ENCODE data around the gene KRT85.
"Not testable (repeated sequence)": the region's sequence is repeated elsewhere in the genome, so short reads cannot be mapped to it uniquely, and the experiment has no call there.

KRT85 gene

GRCh38 chr12:52347551-52348510 is 19.4 kb downstream of the KRT85 start:
- no peak for TF ChIP-seq EZH2phosphoT487 (IDR thresholded peaks at IDR 0.05; ENCODE audit: borderline replicate concordance)
- no peak for TF ChIP-seq CTCF (conservative IDR thresholded peaks at IDR 0.05; ENCODE audit: low read length)
- Histone ChIP-seq H3K9ac (ENCODE audit: low read depth, low read length, poor library complexity, severe bottlenecking) (no peak overlapping the region), H3K9me2 (replicated peaks; ENCODE audit: low read depth, low read length) (no peaks in the 10 kb centered on the region), H4K20me1 (ENCODE audit: insufficient read depth, low read length, poor library complexity, severe bottlenecking) (no peaks in the 10 kb centered on the region), H3K4me1 (ENCODE audit: insufficient read depth, low read length, poor library complexity, severe bottlenecking) (peaks cover 45% of the 10 kb centered on the region), H3F3A (ENCODE audit: low read depth) (no peaks in the 10 kb centered on the region), H3K36me3 (ENCODE audit: insufficient read depth, low read length) (no peaks in the 10 kb centered on the region), H3K9me3 (ENCODE audit: insufficient read depth, low read depth, low read length) (no peaks in the 10 kb centered on the region), H3K4me3 (ENCODE audit: low read length, poor library complexity, severe bottlenecking) (no peak overlapping the region), H2AFZ (ENCODE audit: low read length) (no peak overlapping the region), H3K4me2 (ENCODE audit: low read depth, low read length, poor library complexity, severe bottlenecking) (no peak overlapping the region), H3K79me2 (ENCODE audit: insufficient read depth, low read length) (no peaks in the 10 kb centered on the region), H3K27me3 (ENCODE audit: insufficient read depth, low read length, poor library complexity, severe bottlenecking) (no peaks in the 10 kb centered on the region)

- no peaks in the 10 kb centered on the region for H3K9me2 ChIP-seq (replicated peaks; ENCODE audit: low read depth, low read length)
- no peaks in the 10 kb centered on the region for H4K20me1 ChIP-seq (ENCODE audit: insufficient read depth, low read length, poor library complexity, severe bottlenecking)
- no peaks in the 10 kb centered on the region for H3F3A ChIP-seq (ENCODE audit: low read depth)
- no peaks in the 10 kb centered on the region for H3K27me3 ChIP-seq (ENCODE audit: insufficient read depth, low read length, poor library complexity, severe bottlenecking)
- no peak overlapping the region for H3K4me3 ChIP-seq (ENCODE audit: low read length, poor library complexity, severe bottlenecking)
- H3K79me2 ChIP-seq (ENCODE audit: insufficient read depth, low read length): no peaks in the 10 kb centered on the region
- H3K36me3 ChIP-seq (ENCODE audit: insufficient read depth, low read length): no peaks in the 10 kb centered on the region
- no peak overlapping the region for H3K9ac ChIP-seq (ENCODE audit: low read depth, low read length, poor library complexity, severe bottlenecking)
- H2AFZ ChIP-seq (ENCODE audit: low read length): no peak overlapping the region
- H3K4me2 ChIP-seq (ENCODE audit: low read depth, low read length, poor library complexity, severe bottlenecking): no peak overlapping the region
- no peaks in the 10 kb centered on the region for H3K9me3 ChIP-seq (ENCODE audit: insufficient read depth, low read depth, low read length)
- peaks cover 37% of the 10 kb centered on the region for H3K4me1 ChIP-seq (ENCODE audit: insufficient read depth, low read length, poor library complexity, severe bottlenecking)
- no peak for TF ChIP-seq EZH2phosphoT487 (IDR thresholded peaks at IDR 0.05; ENCODE audit: borderline replicate concordance)
- TF ChIP-seq CTCF (conservative IDR thresholded peaks at IDR 0.05; ENCODE audit: low read length): no peak
Observed at GRCh38 chr12:52347016-52347415, 20.3 kb downstream of the KRT85 start.

GRCh38 chr12:52346593-52346992 is 20.7 kb downstream of the KRT85 start:
- Histone ChIP-seq H3F3A (ENCODE audit: low read depth) (no peaks in the 10 kb centered on the region), H3K4me2 (ENCODE audit: low read depth, low read length, poor library complexity, severe bottlenecking) (no peak overlapping the region), H2AFZ (ENCODE audit: low read length) (no peak overlapping the region), H3K79me2 (ENCODE audit: insufficient read depth, low read length) (no peaks in the 10 kb centered on the region), H3K9ac (ENCODE audit: low read depth, low read length, poor library complexity, severe bottlenecking) (no peak overlapping the region), H3K27me3 (ENCODE audit: insufficient read depth, low read length, poor library complexity, severe bottlenecking) (no peaks in the 10 kb centered on the region), H3K4me1 (ENCODE audit: insufficient read depth, low read length, poor library complexity, severe bottlenecking) (peaks cover 33% of the 10 kb centered on the region), H3K4me3 (ENCODE audit: low read length, poor library complexity, severe bottlenecking) (no peak overlapping the region), H4K20me1 (ENCODE audit: insufficient read depth, low read length, poor library complexity, severe bottlenecking) (no peaks in the 10 kb centered on the region), H3K36me3 (ENCODE audit: insufficient read depth, low read length) (no peaks in the 10 kb centered on the region), H3K9me3 (ENCODE audit: insufficient read depth, low read depth, low read length) (no peaks in the 10 kb centered on the region), H3K9me2 (replicated peaks; ENCODE audit: low read depth, low read length) (no peaks in the 10 kb centered on the region)
- TF ChIP-seq CTCF (conservative IDR thresholded peaks at IDR 0.05; ENCODE audit: low read length): no peak
- no peak for TF ChIP-seq EZH2phosphoT487 (IDR thresholded peaks at IDR 0.05; ENCODE audit: borderline replicate concordance)

- H3K27me3 ChIP-seq (ENCODE audit: insufficient read depth, low read length, poor library complexity, severe bottlenecking); H3K79me2 ChIP-seq (ENCODE audit: insufficient read depth, low read length): not testable (repeated sequence)
Observed at GRCh38 chr12:52345041-52345440, 22.2 kb downstream of the KRT85 start.

More at GRCh38 chr12:52345041-52345440, 22.2 kb downstream of the KRT85 start:
- H3K9me3 ChIP-seq (ENCODE audit: insufficient read depth, low read depth, low read length); H3K4me3 ChIP-seq (ENCODE audit: low read length, poor library complexity, severe bottlenecking); H3K9ac ChIP-seq (ENCODE audit: low read depth, low read length, poor library complexity, severe bottlenecking); H3K4me2 ChIP-seq (ENCODE audit: low read depth, low read length, poor library complexity, severe bottlenecking); H3K36me3 ChIP-seq (ENCODE audit: insufficient read depth, low read length); H2AFZ ChIP-seq (ENCODE audit: low read length); H3F3A ChIP-seq (ENCODE audit: low read depth); H4K20me1 ChIP-seq (ENCODE audit: insufficient read depth, low read length, poor library complexity, severe bottlenecking); H3K9me2 ChIP-seq (replicated peaks; ENCODE audit: low read depth, low read length): not testable (repeated sequence)
- peaks cover 24% of the 10 kb centered on the region for H3K4me1 ChIP-seq (ENCODE audit: insufficient read depth, low read length, poor library complexity, severe bottlenecking)
